Glutamatergic neuron (in vitro differentiated cells): ENCODE measurements around the gene PAGE3. TPM values are rescaled to one million over a fixed set of nuclear protein-coding genes. Genes with fewer than 3 reads are reported as not detected.

Experiments used
- DNase-seq: peaks from one replicate; pipeline ENCODE4 v3.0.0; 2022
- H3K27ac Mint-ChIP-seq: one replicate; pipeline ENCODE4 v1.8.0; 2020; ENCODE audit warnings: mild to moderate bottlenecking, mixed read lengths, inconsistent platforms; ENCODE audit not compliant: unreplicated experiment
- H3K27me3 Mint-ChIP-seq: one replicate; pipeline ENCODE4 v1.8.0; 2020; ENCODE audit warnings: mild to moderate bottlenecking, moderate library complexity, mixed read lengths, inconsistent platforms; ENCODE audit not compliant: unreplicated experiment
- H3K36me3 Mint-ChIP-seq: one replicate; pipeline ENCODE4 v1.8.0; 2020; ENCODE audit warnings: mild to moderate bottlenecking, mixed read lengths, inconsistent platforms; ENCODE audit not compliant: unreplicated experiment
- H3K4me1 Mint-ChIP-seq: one replicate; pipeline ENCODE4 v1.8.0; 2020; ENCODE audit warnings: mild to moderate bottlenecking, low read depth, mixed read lengths, inconsistent platforms; ENCODE audit not compliant: unreplicated experiment
- H3K4me3 Mint-ChIP-seq: one replicate; pipeline ENCODE4 v1.8.0; 2020; ENCODE audit warnings: mild to moderate bottlenecking, mixed read lengths, inconsistent platforms; ENCODE audit not compliant: unreplicated experiment
- H3K9me3 Mint-ChIP-seq: one replicate; pipeline ENCODE4 v1.8.0; 2020; ENCODE audit warnings: mild to moderate bottlenecking, moderate library complexity, mixed read lengths, inconsistent platforms; ENCODE audit not compliant: unreplicated experiment
- CTCF ChIP-seq: fragments of 200-600 bp; sonication (generic); IDR thresholded peaks from one replicate; pipeline ENCODE4 v1.5.0; 2021; ENCODE audit not compliant: partially characterized antibody, unreplicated experiment
- total RNA-seq: library from RNA; stranded (reverse); fragmentation: NEBNext Ultra II Directional; extraction: Animal tissue kit (Norgen Biotek cat#: 25700); gene quantifications from one replicate; pipeline ENCODE4 v1.2.1, GENCODE V29; 2021; ENCODE audit not compliant: unreplicated experiment

PAGE3 gene
- total RNA-seq, 1 donor from 2014 or later: not detected

- H3K27me3 Mint-ChIP-seq: no peaks in the 10 kb centered on the region
- no peaks in the 10 kb centered on the region for H3K36me3 Mint-ChIP-seq
- no peak for TF ChIP-seq CTCF
- H3K4me3 Mint-ChIP-seq: no peak overlapping the region
- no peaks in the 10 kb centered on the region for H3K4me1 Mint-ChIP-seq
- no peak overlapping the region for H3K27ac Mint-ChIP-seq
- no peak for DNase-seq
- no peaks in the 10 kb centered on the region for H3K9me3 Mint-ChIP-seq
Measured at GRCh38 chrX:55210931-55211677, 53.6 kb downstream of the PAGE3 start.

Other genes with a start within 250 kb of the PAGE3 start
- not detected for gene ALAS2, start 233.9 kb downstream of the PAGE3 start, total RNA-seq
- gene PAGE2B, start 189.9 kb downstream of the PAGE3 start, total RNA-seq: not detected
- gene PAGE2, start 175.9 kb downstream of the PAGE3 start, total RNA-seq: not detected
- not detected for gene PAGE5, start 44.6 kb downstream of the PAGE3 start, total RNA-seq
- gene MAGEH1, start 187.2 kb upstream of the PAGE3 start, total RNA-seq: 29.8 TPM
- 2.7 TPM for gene USP51, start 224.9 kb upstream of the PAGE3 start, total RNA-seq